Spleen (tissue), 7 donors: ENCODE measurements around the gene FZD8.

Source experiments
- CTCF ChIP-seq, 11 experiments: fragments of 200-600 bp in 7 of 11; fragments of 450-650 bp in 4 of 11; sonication (generic) in 4 of 11; IDR thresholded peaks in 8 of 11; conservative IDR thresholded peaks in 3 of 11; 1 replicate in 7 of 11; 2 replicates in 4 of 11; pipeline versions ENCODE4 v1.4.0 to v1.8.0; 2016 to 2021; ENCODE audit warnings: antibody characterized with exemption in 11 of 11, inconsistent platforms in 4 of 11, mild to moderate bottlenecking in 1 of 11
- POLR2A ChIP-seq, 3 donors: fragments of 450-650 bp; IDR thresholded peaks; one replicate each; pipeline ENCODE4 v1.5.1; 2017; ENCODE audit warnings: antibody characterized with exemption in 3 of 3, mild to moderate bottlenecking in 1 of 3
- donor health status: DM: no; HTN: no; CAD: no; lungs with moderate emphysema.
- donor health status: DM: no; HTN: no; CAD: no.
- donor health status: DM: no; HTN: no; CAD: no.

GRCh38 chr10:35632027-35632426 lies 10.1 kb downstream of the FZD8 start:
- TF ChIP-seq CTCF (IDR thresholded peaks at IDR 0.05 in 8 of 11, conservative IDR thresholded peaks at IDR 0.05 in 3 of 11) (no peak), POLR2A (IDR thresholded peaks at IDR 0.05) (no peak)
